Fibroblast of villous mesenchyme (primary cell): Measurements from ENCODE around the gene NELFA. TPM values are rescaled to one million over a fixed set of nuclear protein-coding genes. Genes with fewer than 3 reads are reported as not detected.

Source experiments
- DNase-seq: peaks from one replicate; pipeline ENCODE4 v3.0.0-alpha.2; 2010; ENCODE audit warnings: low read depth
- H3K4me3 ChIP-seq: 2 replicates; pipeline ENCODE4 v1.5.1; 2011; ENCODE audit warnings: low read depth, mild to moderate bottlenecking, low read length
- CTCF ChIP-seq: IDR thresholded peaks from 2 replicates; pipeline ENCODE4 v1.5.1; 2012; ENCODE audit warnings: low read depth, mild to moderate bottlenecking, low read length; ENCODE audit not compliant: insufficient read depth
- total RNA-seq: library from RNA; depleted of rRNA; stranded (reverse); fragments of >200 nt; gene quantifications from 2 replicates; pipeline ENCODE4 v1.2.3, GENCODE V29; 2012

NELFA gene
- total RNA-seq, 1 donor = 18.1 TPM

- DNase-seq = no peak
- TF ChIP-seq CTCF = no peak
- H3K4me3 ChIP-seq = no peak overlapping the region
Measured at GRCh38 chr4:1985294-1985693, 23.5 kb downstream of the NELFA start.

DNA sequence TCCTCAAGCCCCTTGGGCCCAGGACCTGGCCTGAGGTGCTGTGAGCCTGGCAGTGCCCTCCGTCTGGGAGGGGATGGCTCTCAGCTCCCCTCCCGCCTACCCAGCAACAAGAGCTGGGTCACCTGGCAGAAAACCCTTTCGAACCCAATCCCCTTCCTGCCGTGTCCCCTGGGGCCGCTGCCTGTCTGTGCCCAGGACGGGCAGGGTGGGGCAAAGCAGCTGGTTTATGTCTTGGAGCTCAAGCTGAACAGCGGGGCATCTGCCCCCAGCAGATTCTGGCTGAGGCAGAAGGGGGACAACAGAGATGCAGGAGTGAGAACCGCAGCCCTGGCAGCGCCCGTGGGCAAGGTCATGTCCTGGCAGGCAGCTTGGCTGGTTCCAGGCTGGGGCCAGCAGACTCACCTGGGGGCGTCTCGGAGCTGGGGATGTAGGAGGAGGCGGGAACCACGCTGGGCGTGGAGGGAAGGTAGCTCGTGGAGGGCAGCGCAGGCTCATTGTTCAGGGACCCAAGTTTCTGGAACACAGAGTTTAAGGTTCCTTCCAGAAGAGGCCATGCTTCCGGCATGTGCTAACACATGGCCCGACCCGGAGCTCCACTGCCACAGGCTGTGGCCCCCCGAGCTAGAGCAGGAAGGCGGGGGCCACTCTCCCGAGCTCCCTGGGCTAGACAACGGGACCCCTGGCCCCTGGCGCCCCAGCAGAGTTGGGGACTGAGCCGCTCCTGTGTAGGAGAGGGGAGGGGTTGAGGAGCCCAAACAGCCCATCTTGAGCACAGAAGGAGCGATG is 24.2 kb downstream of the NELFA start:
- TF ChIP-seq CTCF = no peak
- H3K4me3 ChIP-seq = no peak overlapping the region
- DNase-seq = no peak

GRCh38 chr4:1983846-1984405 is 24.8 kb downstream of the NELFA start:
- no peak for DNase-seq
- TF ChIP-seq CTCF = no peak
- H3K4me3 ChIP-seq = no peak overlapping the region

GRCh38 chr4:1983053-1983845 is 25.5 kb downstream of the NELFA start:
- no peak for TF ChIP-seq CTCF
- no peak overlapping the region for H3K4me3 ChIP-seq
- no peak for DNase-seq

GRCh38 chr4:1982124-1983052 is 26.4 kb downstream of the NELFA start:
- no peak for TF ChIP-seq CTCF
- no peak for DNase-seq
- no peak overlapping the region for H3K4me3 ChIP-seq

DNA sequence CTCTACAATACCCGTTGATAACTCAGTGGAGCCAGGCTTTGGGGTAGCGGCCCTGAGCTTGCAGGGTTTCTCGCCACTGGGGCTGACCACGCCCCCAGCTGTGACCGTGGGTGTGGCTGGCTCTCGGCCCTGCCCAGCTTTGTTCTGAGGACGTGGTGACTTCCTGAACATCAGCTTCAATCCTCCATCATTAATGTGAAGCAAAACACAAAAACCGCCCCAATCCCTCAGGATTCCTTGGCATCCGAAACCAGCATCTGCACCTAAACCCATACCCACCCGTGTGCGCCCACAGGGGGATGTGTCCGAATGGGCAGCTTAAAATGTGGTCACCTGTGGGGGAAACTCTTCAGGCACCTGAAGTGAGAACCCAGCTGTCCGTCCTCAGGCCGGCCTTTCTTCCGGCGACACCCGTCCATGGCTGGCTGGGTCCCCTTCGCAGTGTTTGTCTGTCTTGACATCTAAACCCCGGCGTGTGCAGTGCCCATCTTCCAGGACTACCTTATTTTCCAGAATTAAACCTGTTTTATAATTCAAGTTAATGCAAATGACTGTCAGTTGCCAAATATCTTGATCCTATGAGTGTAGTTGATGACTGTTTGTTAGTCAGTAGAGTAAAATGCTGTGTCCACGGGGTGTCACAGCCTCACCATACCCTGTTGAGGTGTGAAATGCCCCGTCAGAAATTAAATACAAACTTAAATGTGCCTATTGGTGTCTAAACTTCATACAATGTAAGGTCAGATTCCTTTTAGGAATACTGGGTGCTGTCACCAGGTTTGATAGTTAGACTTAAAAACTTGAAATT is 27.3 kb downstream of the NELFA start:
- no peak for DNase-seq
- no peak overlapping the region for H3K4me3 ChIP-seq
- TF ChIP-seq CTCF = no peak
